Gastrocnemius medialis (tissue), 4 donors: Measurements from ENCODE around the gene CELF4.

ENCODE experiments used
- CTCF ChIP-seq, 5 experiments: fragments of 450-650 bp in 3 of 5; fragments of 200-600 bp in 2 of 5; sonication (generic) in 2 of 5; IDR thresholded peaks in 4 of 5; conservative IDR thresholded peaks in 1 of 5; 1 replicate in 4 of 5; 2 replicates in 1 of 5; pipeline ENCODE4 v1.5.1; 2016 to 2019; ENCODE audit warnings: antibody characterized with exemption in 5 of 5, mild to moderate bottlenecking in 3 of 5, moderate library complexity in 3 of 5
- POLR2A ChIP-seq, 2 donors: fragments of 450-650 bp; IDR thresholded peaks; one replicate each; pipeline ENCODE4 v1.6.1; 2017; ENCODE audit warnings: antibody characterized with exemption in 2 of 2, mild to moderate bottlenecking in 2 of 2, moderate library complexity in 2 of 2

DNA sequence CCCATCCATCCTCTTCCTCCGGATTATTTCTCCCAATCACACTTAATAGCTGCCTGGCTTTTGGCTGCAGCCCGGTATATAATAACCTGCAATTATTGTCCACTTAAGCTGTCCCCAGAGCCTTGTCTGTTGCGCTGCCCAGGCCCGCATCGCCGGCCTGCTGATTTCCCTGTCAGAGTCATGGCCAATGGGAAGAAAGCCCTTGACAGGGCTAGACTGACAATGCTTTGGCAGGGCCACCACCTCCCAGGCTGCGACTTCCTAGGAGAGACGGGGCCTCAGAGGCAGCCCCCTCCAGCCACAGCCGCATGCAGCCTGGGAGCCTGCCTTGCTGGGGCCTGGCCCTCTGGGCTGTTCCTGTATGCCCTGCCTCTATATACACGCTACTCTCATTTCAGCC lies 10.0 kb upstream of the CELF4 start:
- TF ChIP-seq CTCF (IDR thresholded peaks at IDR 0.05 in 4 of 5, conservative IDR thresholded peaks at IDR 0.05 in 1 of 5): no peak
- TF ChIP-seq POLR2A (IDR thresholded peaks at IDR 0.05): no peak
